ENCODE measurements around the gene RNF151. TPM values are rescaled to one million over a fixed set of nuclear protein-coding genes. Genes with fewer than 3 reads are reported as not detected.
A peak's percentile ranks its signal among the peaks of the same experiment; 100 is the strongest.

The RNF151 gene
- total RNA-seq, 1 experiment from 2014 or later, result 0.28 TPM

DNA sequence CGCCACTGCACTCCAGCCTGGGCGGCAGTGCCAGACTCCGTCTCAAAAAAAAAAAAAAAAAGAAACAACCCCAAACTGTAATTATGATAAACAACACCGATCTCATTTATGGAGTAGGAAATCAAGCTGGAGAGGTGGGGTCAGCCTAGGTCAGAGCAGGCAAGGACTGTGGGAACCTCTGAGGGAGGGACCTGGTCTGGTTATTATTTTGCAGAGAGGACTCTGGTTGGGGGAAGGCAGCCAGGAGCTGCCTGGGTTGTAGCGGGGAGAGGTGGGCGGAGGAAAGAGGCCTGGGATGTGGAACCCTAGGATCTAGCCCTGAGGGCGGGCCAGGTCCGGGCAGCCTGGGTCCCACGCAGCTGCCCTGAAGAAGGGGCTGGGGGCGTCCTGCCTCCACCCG lies 37.6 kb upstream of the RNF151 start:
- Mint-ChIP-seq H3K9me3 (peaks cover 0 to 3% of the 10 kb centered on the region in 2 experiments; a peak in 1 of 5 replicates), H3K36me3 (ENCODE audit: insufficient read depth in 1 of 3, low read depth in 3 of 3) (no peaks in the 10 kb centered on the region), H3K27me3 (ENCODE audit: low read depth) (peaks cover 39% of the 10 kb centered on the region), H3K4me3 (peak overlapping the region; percentile 56 to 77), H3K4me1 (peaks cover 2 to 21% of the 10 kb centered on the region in 2 experiments), H3K27ac (no peak overlapping the region)
- no peak overlapping the region for H3T11ph ChIP-seq (ENCODE audit: low read length)
- H2BK12ac ChIP-seq (ENCODE audit: insufficient read length, low read depth, low read length), result no peak overlapping the region
- no peak overlapping the region for H4K91ac ChIP-seq (ENCODE audit: insufficient read length, low read depth, low read length)
- H2BK20ac ChIP-seq (ENCODE audit: low read depth, low read length, poor library complexity, severe bottlenecking), result no peak overlapping the region
- no peak overlapping the region for H2AK5ac ChIP-seq (ENCODE audit: insufficient read length, low read length)
- no peak overlapping the region for H3K14ac ChIP-seq (ENCODE audit: insufficient read depth, low read length)
- H3K27ac ChIP-seq (ENCODE audit: insufficient read length, low read depth, low read length), result no peak overlapping the region
- no peak overlapping the region for H3K9ac ChIP-seq (ENCODE audit: extremely low read depth, insufficient read length, low read length)
- no peaks in the 10 kb centered on the region for H3K79me2 ChIP-seq (ENCODE audit: insufficient read depth, low read length)
- H4K8ac ChIP-seq (replicated peaks; ENCODE audit: insufficient read length, low read depth, low read length), result no peak overlapping the region
- H3K23ac ChIP-seq (ENCODE audit: insufficient read length, low read depth, low read length), result no peak overlapping the region
- H2AFZ ChIP-seq (ENCODE audit: low read length), result no peak overlapping the region
- TF ChIP-seq, protein P1, sequence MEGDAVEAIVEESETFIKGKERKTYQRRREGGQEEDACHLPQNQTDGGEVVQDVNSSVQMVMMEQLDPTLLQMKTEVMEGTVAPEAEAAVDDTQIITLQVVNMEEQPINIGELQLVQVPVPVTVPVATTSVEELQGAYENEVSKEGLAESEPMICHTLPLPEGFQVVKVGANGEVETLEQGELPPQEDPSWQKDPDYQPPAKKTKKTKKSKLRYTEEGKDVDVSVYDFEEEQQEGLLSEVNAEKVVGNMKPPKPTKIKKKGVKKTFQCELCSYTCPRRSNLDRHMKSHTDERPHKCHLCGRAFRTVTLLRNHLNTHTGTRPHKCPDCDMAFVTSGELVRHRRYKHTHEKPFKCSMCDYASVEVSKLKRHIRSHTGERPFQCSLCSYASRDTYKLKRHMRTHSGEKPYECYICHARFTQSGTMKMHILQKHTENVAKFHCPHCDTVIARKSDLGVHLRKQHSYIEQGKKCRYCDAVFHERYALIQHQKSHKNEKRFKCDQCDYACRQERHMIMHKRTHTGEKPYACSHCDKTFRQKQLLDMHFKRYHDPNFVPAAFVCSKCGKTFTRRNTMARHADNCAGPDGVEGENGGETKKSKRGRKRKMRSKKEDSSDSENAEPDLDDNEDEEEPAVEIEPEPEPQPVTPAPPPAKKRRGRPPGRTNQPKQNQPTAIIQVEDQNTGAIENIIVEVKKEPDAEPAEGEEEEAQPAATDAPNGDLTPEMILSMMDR (conservative IDR thresholded peaks at IDR 0.05), result no peak
- H3K27me3 ChIP-seq (ENCODE audit: insufficient read depth, low read length), result no peaks in the 10 kb centered on the region; the same call in 1 of the 2 replicates
- peaks cover 3% of the 10 kb centered on the region for H3K23me2 ChIP-seq (ENCODE audit: insufficient read length, low read depth, low read length, poor library complexity, severe bottlenecking)
- H3K18ac ChIP-seq (ENCODE audit: insufficient read length, low read depth, low read length), result no peak overlapping the region
- H4K20me1 ChIP-seq (ENCODE audit: control insufficient read depth, insufficient read depth, insufficient read length), result no peaks in the 10 kb centered on the region
- H3K4ac ChIP-seq (ENCODE audit: low read depth, low read length), result no peak overlapping the region
- H2BK15ac ChIP-seq (ENCODE audit: low read depth, low read length), result no peak overlapping the region
- no peak overlapping the region for H2BK5ac ChIP-seq (ENCODE audit: insufficient read length, low read length)
- H3K4me2 ChIP-seq (ENCODE audit: insufficient read depth, insufficient read length, low read length), result peak overlapping the region; percentile 49
- no peaks in the 10 kb centered on the region for H3K79me1 ChIP-seq (ENCODE audit: insufficient read depth, low read depth, low read length, poor library complexity, severe bottlenecking)
- no peaks in the 10 kb centered on the region for H3K9me3 ChIP-seq (ENCODE audit: control insufficient read depth, low read depth, low read length)
- H4K5ac ChIP-seq (ENCODE audit: insufficient read length, low read depth, low read length), result no peak overlapping the region
- no peak overlapping the region for H3K56ac ChIP-seq (ENCODE audit: insufficient read length, low read depth, low read length)
- no peak for DNase-seq
- no peak overlapping the region for H2BK120ac ChIP-seq (ENCODE audit: low read depth, low read length, poor library complexity, severe bottlenecking)
- no peaks in the 10 kb centered on the region for H3K4me1 ChIP-seq (ENCODE audit: insufficient read depth, low read length)
- WGBS (ENCODE audit: extremely low coverage, insufficient read length, low lambda C conversion rate), result no CpG with 5 or more reads among the region's 11 CpGs

Data from H9 (cell line).